Spleen (tissue), 11 donors: ENCODE measurements around the gene PLEKHD1. TPM values are rescaled to one million over a fixed set of nuclear protein-coding genes. Genes with fewer than 3 reads are reported as not detected.

Experiments
- DNase-seq: peaks from one replicate; pipeline ENCODE4 v3.0.0-alpha.2; 2020
- H3K27ac ChIP-seq, 8 donors: fragments of 200-600 bp; sonication (generic) in 7 of 8; 1 replicate in 4 of 8; 2 replicates in 4 of 8; pipeline versions ENCODE4 v1.5.0 to v1.8.0; 2016 to 2021; ENCODE audit warnings: inconsistent platforms in 4 of 8, mild to moderate bottlenecking in 4 of 8, moderate library complexity in 1 of 8
- H3K27me3 ChIP-seq, 7 donors: fragments of 200-600 bp; sonication (generic) in 6 of 7; replicated peaks in 1 of 7; 1 replicate in 4 of 7; 2 replicates in 3 of 7; pipeline versions ENCODE4 v1.5.0 to v1.8.0; 2016 to 2021; ENCODE audit warnings: inconsistent platforms in 3 of 7, mild to moderate bottlenecking in 1 of 7
- H3K36me3 ChIP-seq, 6 donors: fragments of 200-600 bp; sonication (generic) in 5 of 6; 1 replicate in 4 of 6; 2 replicates in 2 of 6; pipeline versions ENCODE4 v1.5.0 to v1.8.0; 2016 to 2021; ENCODE audit warnings: inconsistent platforms in 2 of 6
- H3K4me1 ChIP-seq, 6 donors: fragments of 200-600 bp; sonication (generic) in 5 of 6; 1 replicate in 3 of 6; 2 replicates in 3 of 6; pipeline versions ENCODE4 v1.5.0 to v1.8.0; 2016 to 2021; ENCODE audit warnings: inconsistent platforms in 3 of 6
- H3K4me3 ChIP-seq, 8 donors: fragments of 200-600 bp; sonication (generic) in 7 of 8; 1 replicate in 4 of 8; 2 replicates in 4 of 8; pipeline versions ENCODE4 v1.5.0 to v1.8.0; 2016 to 2021; ENCODE audit warnings: inconsistent platforms in 4 of 8, mild to moderate bottlenecking in 4 of 8, moderate library complexity in 2 of 8
- H3K9me3 ChIP-seq, 8 donors: fragments of 200-600 bp; sonication (generic) in 7 of 8; 1 replicate in 4 of 8; 2 replicates in 4 of 8; pipeline versions ENCODE4 v1.5.0 to v1.8.0; 2016 to 2021; ENCODE audit warnings: inconsistent platforms in 4 of 8
- POLR2A ChIP-seq, 3 donors: fragments of 450-650 bp; IDR thresholded peaks; one replicate each; pipeline ENCODE4 v1.5.1; 2017; ENCODE audit warnings: antibody characterized with exemption in 3 of 3, mild to moderate bottlenecking in 1 of 3
- POLR2AphosphoS5 ChIP-seq, 3 donors: sonication (generic); formaldehyde crosslinking; IDR thresholded peaks; one replicate each; pipeline ENCODE4 v1.5.1; 2017; ENCODE audit warnings: antibody characterized with exemption in 3 of 3
- WGBS, 5 donors: extraction: QIAGEN DNeasy Blood & Tissue Kit in 3 of 5; methylation state at CpG; one replicate each; pipeline versions ENCODE4 v1.1.5 to v1.1.7; 2013 to 2018; 5-methylcytosine and 5-hydroxymethylcytosine counted together
- intact Hi-C: fragments of 100-400 bp; cut with DNase I; formaldehyde crosslinking; loops from one replicate; pipeline ENCODE4 v1.15.0; 2023; ENCODE audit warnings: low total_unique reads
- polyA plus RNA-seq, 3 donors: library from polyadenylated mRNA; stranded (reverse); fragments of 200-250 nt; gene quantifications; one replicate each; pipeline ENCODE4 v1.2.1, GENCODE V29; 2013
- total RNA-seq, 7 donors: library from RNA; depleted of rRNA in 3 of 7; stranded (reverse); fragments of >200 nt in 3 of 7; fragmentation: NEBNext Ultra II Directional in 4 of 7; extraction: Animal tissue kit (Norgen Biotek cat#: 25700) in 4 of 7; gene quantifications; one replicate each; pipeline versions ENCODE4 v1.1.0 to v1.2.1, GENCODE V29; 2016 to 2021
- TF ChIP-seq, protein P1 (sequence below), 11 experiments: fragments of 200-600 bp in 7 of 11; fragments of 450-650 bp in 4 of 11; sonication (generic) in 4 of 11; IDR thresholded peaks in 8 of 11; conservative IDR thresholded peaks in 3 of 11; 1 replicate in 7 of 11; 2 replicates in 4 of 11; pipeline versions ENCODE4 v1.4.0 to v1.8.0; 2016 to 2021; ENCODE audit warnings: antibody characterized with exemption in 11 of 11, inconsistent platforms in 4 of 11, mild to moderate bottlenecking in 1 of 11
- donor health status: healthy with polysubstance abuse.
- donor health status: DM: no; HTN: no; CAD: no; lungs with moderate emphysema.
- donor health status: DM: no; HTN: no; CAD: no.
- donor health status: Bipolar disorder and iron deficiency.
- donor health status: healthy.
- donor health status: DM: no; HTN: no; CAD: no.
- donor health status: DM: yes; HTN: yes; CAD: no.

PLEKHD1 gene
- total and polyA plus RNA-seq, 10 donors = 0.06 to 0.46 (median 0.17) TPM; not detected in 1

DNA sequence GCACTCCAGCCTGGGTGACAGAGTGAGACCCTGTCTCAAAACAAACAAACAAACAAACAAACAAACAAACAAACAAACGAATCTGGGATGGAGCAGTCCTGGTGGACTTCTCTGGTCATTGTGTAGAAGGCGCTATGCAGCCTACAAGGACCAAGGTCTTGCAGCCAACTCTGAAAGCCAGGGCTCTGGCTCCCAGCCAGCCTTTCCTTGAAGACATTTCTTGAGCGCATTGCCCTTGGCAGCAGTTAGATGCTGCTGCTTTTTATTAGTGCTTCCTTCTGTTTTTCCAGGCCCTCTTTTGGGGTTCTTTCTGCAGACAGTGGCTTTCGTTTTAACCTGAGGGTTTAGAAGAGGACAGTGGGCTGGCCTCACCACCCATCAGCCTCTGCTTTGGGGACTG is 70.0 kb downstream of the PLEKHD1 start:
- no peak overlapping the region for H3K4me3 ChIP-seq
- TF ChIP-seq POLR2AphosphoS5 (IDR thresholded peaks at IDR 0.05) (no peak), POLR2A (IDR thresholded peaks at IDR 0.05) (no peak)
- TF ChIP-seq, protein P1, sequence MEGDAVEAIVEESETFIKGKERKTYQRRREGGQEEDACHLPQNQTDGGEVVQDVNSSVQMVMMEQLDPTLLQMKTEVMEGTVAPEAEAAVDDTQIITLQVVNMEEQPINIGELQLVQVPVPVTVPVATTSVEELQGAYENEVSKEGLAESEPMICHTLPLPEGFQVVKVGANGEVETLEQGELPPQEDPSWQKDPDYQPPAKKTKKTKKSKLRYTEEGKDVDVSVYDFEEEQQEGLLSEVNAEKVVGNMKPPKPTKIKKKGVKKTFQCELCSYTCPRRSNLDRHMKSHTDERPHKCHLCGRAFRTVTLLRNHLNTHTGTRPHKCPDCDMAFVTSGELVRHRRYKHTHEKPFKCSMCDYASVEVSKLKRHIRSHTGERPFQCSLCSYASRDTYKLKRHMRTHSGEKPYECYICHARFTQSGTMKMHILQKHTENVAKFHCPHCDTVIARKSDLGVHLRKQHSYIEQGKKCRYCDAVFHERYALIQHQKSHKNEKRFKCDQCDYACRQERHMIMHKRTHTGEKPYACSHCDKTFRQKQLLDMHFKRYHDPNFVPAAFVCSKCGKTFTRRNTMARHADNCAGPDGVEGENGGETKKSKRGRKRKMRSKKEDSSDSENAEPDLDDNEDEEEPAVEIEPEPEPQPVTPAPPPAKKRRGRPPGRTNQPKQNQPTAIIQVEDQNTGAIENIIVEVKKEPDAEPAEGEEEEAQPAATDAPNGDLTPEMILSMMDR (IDR thresholded peaks at IDR 0.05 in 8 of 11, conservative IDR thresholded peaks at IDR 0.05 in 3 of 11) = no peak
- H3K4me1 ChIP-seq = no peaks in the 10 kb centered on the region
- 50 to 59% (median 54%) methylated on average over 4 of the region's 4 CpGs for WGBS, 5 donors
- H3K36me3 ChIP-seq = no peaks in the 10 kb centered on the region
- intact Hi-C loops = no loop called here
- peaks cover 0 to 50% (median 6%) of the 10 kb centered on the region in 7 donors for H3K27me3 ChIP-seq
- no peak overlapping the region for H3K27ac ChIP-seq
- DNase-seq = no peak
- no peaks in the 10 kb centered on the region for H3K9me3 ChIP-seq

DNA sequence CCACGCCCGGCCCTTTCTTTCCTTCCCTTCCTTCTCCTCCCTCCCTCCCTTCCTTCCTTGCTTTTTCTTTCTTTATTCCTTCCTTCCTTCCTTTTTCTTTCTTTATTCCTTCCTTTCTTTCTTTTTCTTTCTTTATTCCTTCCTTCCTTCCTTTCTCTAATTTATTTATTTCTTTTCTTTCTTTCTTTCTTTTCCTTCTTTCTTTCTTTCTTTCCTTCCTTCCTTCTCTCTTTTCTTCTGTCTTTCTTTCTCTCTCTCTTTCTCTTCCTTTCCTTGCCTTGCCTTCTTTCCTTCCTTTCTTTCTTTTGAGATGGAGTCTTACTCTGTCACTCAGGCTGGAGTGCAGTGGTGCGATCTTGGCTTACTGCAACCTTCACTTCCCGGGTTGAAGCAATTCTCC is 74.2 kb downstream of the PLEKHD1 start:
- TF ChIP-seq POLR2AphosphoS5 (IDR thresholded peaks at IDR 0.05) (no peak), POLR2A (IDR thresholded peaks at IDR 0.05) (no peak)
- TF ChIP-seq, protein P1 (IDR thresholded peaks at IDR 0.05 in 8 of 11, conservative IDR thresholded peaks at IDR 0.05 in 3 of 11) = no peak
- 75 to 88% (median 86%) methylated on average over 4 of the region's 4 CpGs for WGBS, 5 donors
- no peak for DNase-seq
- Histone ChIP-seq H3K4me1 (no peaks in the 10 kb centered on the region), H3K4me3 (no peak overlapping the region), H3K27ac (no peak overlapping the region), H3K36me3 (no peaks in the 10 kb centered on the region), H3K9me3 (no peaks in the 10 kb centered on the region), H3K27me3 (peaks cover 0 to 52% (median 5%) of the 10 kb centered on the region in 7 donors)
- intact Hi-C loops = no loop called here

DNA sequence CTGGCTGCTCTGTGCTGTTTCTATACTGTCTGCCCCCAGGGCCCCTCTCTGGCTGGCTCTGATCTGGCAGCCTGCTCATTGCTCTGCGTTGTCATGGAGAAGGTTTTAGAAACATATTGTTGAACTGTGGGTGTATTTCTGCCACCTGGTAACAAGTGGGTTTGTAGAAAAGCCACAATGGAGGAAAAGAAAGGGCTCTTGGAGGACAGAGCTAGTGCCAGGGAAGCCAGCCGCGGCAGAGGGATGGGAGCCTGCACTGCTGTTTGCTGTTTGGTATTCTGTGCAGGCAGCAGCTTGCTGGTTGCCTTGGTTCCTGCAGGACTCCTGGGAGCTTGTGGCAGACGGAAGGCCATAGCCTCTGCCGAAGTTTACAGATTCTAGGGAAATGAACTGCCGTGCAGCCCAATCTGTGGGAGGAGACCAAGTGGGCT is 75.1 kb downstream of the PLEKHD1 start:
- TF ChIP-seq, protein P1 (IDR thresholded peaks at IDR 0.05 in 8 of 11, conservative IDR thresholded peaks at IDR 0.05 in 3 of 11) = no peak
- TF ChIP-seq POLR2A (IDR thresholded peaks at IDR 0.05) (no peak), POLR2AphosphoS5 (IDR thresholded peaks at IDR 0.05) (no peak)
- peaks cover 0 to 58% (median 5%) of the 10 kb centered on the region in 7 donors for H3K27me3 ChIP-seq
- intact Hi-C loops = no loop called here
- H3K4me1 ChIP-seq = no peaks in the 10 kb centered on the region
- H3K36me3 ChIP-seq = no peaks in the 10 kb centered on the region
- 50 to 61% (median 56%) methylated on average over 6 of the region's 6 CpGs for WGBS, 5 donors
- DNase-seq = no peak
- H3K4me3 ChIP-seq = no peak overlapping the region
- H3K9me3 ChIP-seq = no peaks in the 10 kb centered on the region
- H3K27ac ChIP-seq = no peak overlapping the region

DNA sequence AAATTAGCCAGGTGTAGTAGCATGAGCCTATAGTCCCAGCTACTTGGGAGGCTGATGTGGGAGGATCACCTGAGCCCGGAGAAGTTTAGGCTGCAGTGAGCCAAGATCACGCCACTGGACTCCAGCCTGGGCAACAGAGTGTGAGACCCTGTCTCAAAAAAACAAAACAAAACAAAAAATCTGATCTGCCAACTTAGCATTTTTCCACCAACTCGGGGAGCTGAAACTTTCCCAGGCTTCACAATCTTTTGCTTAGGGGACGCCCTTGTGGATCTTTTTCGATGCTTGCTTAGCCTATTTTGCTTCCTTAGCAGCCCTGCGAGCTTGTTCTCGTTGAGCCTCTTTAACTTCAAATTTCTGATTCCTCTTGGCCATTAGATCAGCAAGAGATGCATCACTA is 76.3 kb downstream of the PLEKHD1 start:
- intact Hi-C loops = no loop called here

More for the DNA sequence above, 76.3 kb downstream of the PLEKHD1 start:
- 83 to 91% (median 90%) methylated on average over 7 of the region's 7 CpGs for WGBS, 5 donors
- TF ChIP-seq, protein P1 (IDR thresholded peaks at IDR 0.05 in 8 of 11, conservative IDR thresholded peaks at IDR 0.05 in 3 of 11) = no peak
- no peak for TF ChIP-seq POLR2A (IDR thresholded peaks at IDR 0.05)
- TF ChIP-seq POLR2AphosphoS5 (IDR thresholded peaks at IDR 0.05) = no peak
- H3K4me3 ChIP-seq = no peak overlapping the region
- no peaks in the 10 kb centered on the region for H3K4me1 ChIP-seq
- H3K36me3 ChIP-seq = no peaks in the 10 kb centered on the region
- no peak for DNase-seq
- H3K9me3 ChIP-seq = no peaks in the 10 kb centered on the region
- H3K27me3 ChIP-seq = peaks cover 0 to 67% (median 10%) of the 10 kb centered on the region in 7 donors
- H3K27ac ChIP-seq = no peak overlapping the region
